ENCODE data around the gene ACSM2A. TPM values are rescaled to one million over a fixed set of nuclear protein-coding genes. Genes with fewer than 3 reads are reported as not detected.
"Not testable (repeated sequence)": the region's sequence is repeated elsewhere in the genome, so short reads cannot be mapped to it uniquely, and the experiment has no call there.

ACSM2A gene
- polyA plus RNA-seq, 2 of the 4 experiments (the other 2 are of a cell fraction) = not detected

GRCh38 chr16:20424129-20424866 is 27.0 kb upstream of the ACSM2A start:
- ChIA-PET POLR2A (no interaction called here), CTCF (no interaction called here)
- H3K4me2 ChIP-seq = no peak overlapping the region
- 10% methylated on average over 2 of the region's 2 CpGs for WGBS (ENCODE audit: missing lambda C conversion rate)
- no peak overlapping the region for H3K4me3 ChIP-seq
- FAIRE-seq (no peak), DNase-seq (ENCODE audit: low read depth in 1 of 2, low spot score in 1 of 2) (no peak), ATAC-seq (no peak)
- TF ChIP-seq EP300 (IDR thresholded peaks at IDR 0.05) (no peak), REST (IDR thresholded peaks at IDR 0.05) (peak; percentile 57; the same call in 1 of the 2 replicates), NFE2L2 (conservative IDR thresholded peaks at IDR 0.05; ENCODE audit: low read length) (no peak)
- H3K27ac ChIP-seq = no peak overlapping the region
- H3K9me3 ChIP-seq = peaks cover 2% of the 10 kb centered on the region; the same call in 1 of the 3 replicates
- H3K4me1 ChIP-seq = no peaks in the 10 kb centered on the region

GRCh38 chr16:20427401-20427797 is 23.9 kb upstream of the ACSM2A start:
- H3K4me3 ChIP-seq, H3K9me3 ChIP-seq, H3K27ac ChIP-seq, POLR2A ChIA-PET, H3K4me2 ChIP-seq, H3K4me1 ChIP-seq, CTCF ChIA-PET, FAIRE-seq, ATAC-seq: not testable (repeated sequence)
- 6% methylated on average over 2 of the region's 2 CpGs for WGBS (ENCODE audit: missing lambda C conversion rate)
- DNase-seq (ENCODE audit: low read depth in 1 of 2, low spot score in 1 of 2) = peak in 1 of 2 experiments; percentile 11

GRCh38 chr16:20429499-20429898 is 21.8 kb upstream of the ACSM2A start:
- CTCF ChIA-PET; ATAC-seq; H3K4me2 ChIP-seq; H3K9me3 ChIP-seq; H3K4me3 ChIP-seq; DNase-seq (ENCODE audit: low read depth in 1 of 2, low spot score in 1 of 2); H3K4me1 ChIP-seq; FAIRE-seq; H3K27ac ChIP-seq; POLR2A ChIA-PET: not testable (repeated sequence)
- 47% methylated on average over 7 of the region's 7 CpGs for WGBS (ENCODE audit: missing lambda C conversion rate)

- POLR2A ChIA-PET = not testable (repeated sequence)
These were observed 20.8 kb upstream of the ACSM2A start for GRCh38 chr16:20430480-20430879.

GRCh38 chr16:20430948-20431347 is 20.4 kb upstream of the ACSM2A start:
- no peak overlapping the region for H3K27ac ChIP-seq
- H3K4me1 ChIP-seq = no peaks in the 10 kb centered on the region
- no peak for DNase-seq (ENCODE audit: low read depth in 1 of 2, low spot score in 1 of 2)
- ATAC-seq = no peak; a peak in 1 of 6 replicates
- no peak overlapping the region for H3K4me3 ChIP-seq
- 45% methylated on average over 11 of the region's 11 CpGs for WGBS (ENCODE audit: missing lambda C conversion rate)
- CTCF ChIA-PET = no interaction called here
- H3K9me3 ChIP-seq = peaks cover 2% of the 10 kb centered on the region; the same call in 1 of the 3 replicates
- FAIRE-seq = no peak
- POLR2A ChIA-PET = no interaction called here
- H3K4me2 ChIP-seq = no peak overlapping the region
- TF ChIP-seq EHMT2 (IDR thresholded peaks at IDR 0.05; ENCODE audit: low read depth) (no peak), TP53 (CRISPR knock-in tag; IDR thresholded peaks at IDR 0.05) (no peak), GATA3 (IDR thresholded peaks at IDR 0.05; ENCODE audit: borderline replicate concordance) (no peak), KDM1A (IDR thresholded peaks at IDR 0.05; ENCODE audit: low read depth) (no peak), HES2 (IDR thresholded peaks at IDR 0.05) (no peak), NR3C1 (IDR thresholded peaks at IDR 0.05) (no peak), MYC (IDR thresholded peaks at IDR 0.05; ENCODE audit: borderline replicate concordance, low read length) (no peak)

More at GRCh38 chr16:20430480-20430879, 20.8 kb upstream of the ACSM2A start:
- ATAC-seq; FAIRE-seq; H3K4me2 ChIP-seq; H3K9me3 ChIP-seq; H3K27ac ChIP-seq; H3K4me3 ChIP-seq; H3K4me1 ChIP-seq; DNase-seq (ENCODE audit: low read depth in 1 of 2, low spot score in 1 of 2); CTCF ChIA-PET: not testable (repeated sequence)
- 25% methylated on average over 1 of the region's 1 CpG for WGBS (ENCODE audit: missing lambda C conversion rate)

- H3K4me1 ChIP-seq; H3K4me2 ChIP-seq; H3K4me3 ChIP-seq; DNase-seq (ENCODE audit: low read depth in 1 of 2, low spot score in 1 of 2); FAIRE-seq; CTCF ChIA-PET; H3K9me3 ChIP-seq; H3K27ac ChIP-seq; POLR2A ChIA-PET: not testable (repeated sequence)
- ATAC-seq = peak in 1 of 2 experiments; percentile 41; a peak in 2 of 6 replicates
- WGBS (ENCODE audit: missing lambda C conversion rate) = 17% methylated on average over 1 of the region's 2 CpGs
These were observed 12.4 kb upstream of the ACSM2A start for GRCh38 chr16:20438950-20439349.

GRCh38 chr16:20439820-20440231 is 11.5 kb upstream of the ACSM2A start:
- 67% methylated on average over 3 of the region's 3 CpGs for whole genome bisulfite sequencing (ENCODE audit: missing lambda C conversion rate)
- FAIRE-seq, POLR2A ChIA-PET: not testable (repeated sequence)

GRCh38 chr16:20440731-20441130 is 10.6 kb upstream of the ACSM2A start:
- H3K4me1 ChIP-seq; ATAC-seq; CTCF ChIA-PET; H3K4me3 ChIP-seq; FAIRE-seq; H3K9me3 ChIP-seq; DNase-seq (ENCODE audit: low read depth in 1 of 2, low spot score in 1 of 2); H3K27ac ChIP-seq; H3K4me2 ChIP-seq; POLR2A ChIA-PET: not testable (repeated sequence)
- 17% methylated on average over 1 of the region's 1 CpG for WGBS (ENCODE audit: missing lambda C conversion rate)

More at GRCh38 chr16:20439820-20440231, 11.5 kb upstream of the ACSM2A start:
- ATAC-seq; H3K27ac ChIP-seq; H3K4me1 ChIP-seq; CTCF ChIA-PET; DNase-seq (ENCODE audit: low read depth in 1 of 2, low spot score in 1 of 2); H3K9me3 ChIP-seq; H3K4me2 ChIP-seq; H3K4me3 ChIP-seq: not testable (repeated sequence)
